Bronchial epithelial cell (primary cell): ENCODE results near the gene RAPGEF4. TPM values are rescaled to one million over a fixed set of nuclear protein-coding genes. Genes with fewer than 3 reads are reported as not detected.

Experiments
- DNase-seq: peaks from one replicate; pipeline ENCODE4 v3.0.0-alpha.2; 2010; ENCODE audit warnings: low read depth
- FAIRE-seq: peaks from 2 replicates; lab custom pipeline; 2011; peaks lifted over from hg19 to GRCh38; lab: Jason Lieb, UNC
- H3K27me3 ChIP-seq: 2 replicates; pipeline ENCODE4 v1.5.1; 2011; ENCODE audit warnings: low read length; ENCODE audit not compliant: control insufficient read depth, insufficient read depth
- H3K36me3 ChIP-seq: 2 replicates; pipeline ENCODE4 v1.5.1; 2011; ENCODE audit warnings: low read length; ENCODE audit not compliant: control insufficient read depth, insufficient read depth
- H3K4me3 ChIP-seq: 2 replicates; pipeline ENCODE4 v1.5.1; 2011; ENCODE audit warnings: mild to moderate bottlenecking, low read depth, low read length, control low read depth
- total RNA-seq: library from RNA; depleted of rRNA; stranded (reverse); fragments of >200 nt; gene quantifications from 2 replicates; pipeline ENCODE4 v1.2.1, GENCODE V29; 2014
- TF ChIP-seq, protein P1 (sequence below): IDR thresholded peaks from 2 replicates; pipeline ENCODE4 v1.5.1; 2011; ENCODE audit warnings: mild to moderate bottlenecking, moderate library complexity, low read length, control low read depth, inconsistent platforms; ENCODE audit not compliant: insufficient read depth, severe bottlenecking

The RAPGEF4 gene
- total RNA-seq, 1 donor from 2014 or later = 0.26 TPM

DNA sequence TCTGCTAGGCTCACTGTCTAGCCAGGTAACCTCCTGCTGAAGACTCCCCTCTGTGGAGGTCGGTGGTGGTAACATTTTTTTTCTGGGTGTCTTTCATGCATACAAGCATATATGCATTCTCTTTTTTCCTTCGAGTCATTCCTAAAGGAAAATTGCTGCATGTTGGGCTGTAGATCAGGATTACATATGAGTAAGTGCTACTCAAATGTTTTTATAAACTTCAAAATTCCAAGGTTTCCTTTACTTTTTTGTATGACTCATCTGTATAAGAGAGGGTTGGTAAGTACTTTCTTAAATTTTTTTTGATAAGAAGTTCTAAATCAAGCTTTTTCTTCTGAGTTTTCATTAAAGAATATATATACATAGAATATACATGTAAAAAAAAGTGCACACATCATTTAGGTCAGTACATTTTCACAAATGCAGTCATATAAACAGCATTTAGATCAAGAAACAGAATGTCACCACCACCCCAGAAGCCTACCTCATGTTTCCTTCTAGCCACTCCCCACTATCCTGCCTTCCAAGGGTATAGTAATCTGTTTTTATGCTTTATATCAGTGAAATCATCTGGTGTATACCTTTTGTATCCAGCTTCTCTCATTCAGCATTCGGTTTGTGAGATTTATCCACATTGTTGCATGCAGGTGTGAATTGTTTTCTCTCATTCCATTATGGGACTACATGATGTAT is 212.0 kb downstream of the RAPGEF4 start:
- DNase-seq (no peak), FAIRE-seq (no peak)
- Histone ChIP-seq H3K4me3 (no peak overlapping the region), H3K27me3 (no peaks in the 10 kb centered on the region), H3K36me3 (no peaks in the 10 kb centered on the region)
- TF ChIP-seq, protein P1, sequence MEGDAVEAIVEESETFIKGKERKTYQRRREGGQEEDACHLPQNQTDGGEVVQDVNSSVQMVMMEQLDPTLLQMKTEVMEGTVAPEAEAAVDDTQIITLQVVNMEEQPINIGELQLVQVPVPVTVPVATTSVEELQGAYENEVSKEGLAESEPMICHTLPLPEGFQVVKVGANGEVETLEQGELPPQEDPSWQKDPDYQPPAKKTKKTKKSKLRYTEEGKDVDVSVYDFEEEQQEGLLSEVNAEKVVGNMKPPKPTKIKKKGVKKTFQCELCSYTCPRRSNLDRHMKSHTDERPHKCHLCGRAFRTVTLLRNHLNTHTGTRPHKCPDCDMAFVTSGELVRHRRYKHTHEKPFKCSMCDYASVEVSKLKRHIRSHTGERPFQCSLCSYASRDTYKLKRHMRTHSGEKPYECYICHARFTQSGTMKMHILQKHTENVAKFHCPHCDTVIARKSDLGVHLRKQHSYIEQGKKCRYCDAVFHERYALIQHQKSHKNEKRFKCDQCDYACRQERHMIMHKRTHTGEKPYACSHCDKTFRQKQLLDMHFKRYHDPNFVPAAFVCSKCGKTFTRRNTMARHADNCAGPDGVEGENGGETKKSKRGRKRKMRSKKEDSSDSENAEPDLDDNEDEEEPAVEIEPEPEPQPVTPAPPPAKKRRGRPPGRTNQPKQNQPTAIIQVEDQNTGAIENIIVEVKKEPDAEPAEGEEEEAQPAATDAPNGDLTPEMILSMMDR = no peak

DNA sequence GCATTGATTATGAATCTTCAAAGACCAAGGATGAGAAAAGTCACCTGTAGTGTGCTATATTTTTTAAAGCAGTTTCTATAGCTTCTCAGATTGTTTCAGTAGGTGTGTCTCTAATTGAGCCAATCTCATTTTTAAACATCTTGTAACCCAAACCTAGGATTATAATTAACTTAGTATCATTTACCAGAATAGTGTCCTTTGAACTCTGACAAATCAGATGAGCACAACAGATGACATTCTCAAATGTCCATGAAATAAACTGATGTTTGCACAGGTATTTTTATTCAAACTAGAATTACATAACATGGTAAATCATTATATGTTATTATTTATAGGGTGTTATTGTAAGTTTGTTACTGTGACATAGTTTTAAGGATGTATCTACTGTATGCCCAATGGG is 213.9 kb downstream of the RAPGEF4 start:
- TF ChIP-seq, protein P1 = no peak
- FAIRE-seq (no peak), DNase-seq (no peak)
- Histone ChIP-seq H3K4me3 (no peak overlapping the region), H3K27me3 (no peaks in the 10 kb centered on the region), H3K36me3 (no peaks in the 10 kb centered on the region)

DNA sequence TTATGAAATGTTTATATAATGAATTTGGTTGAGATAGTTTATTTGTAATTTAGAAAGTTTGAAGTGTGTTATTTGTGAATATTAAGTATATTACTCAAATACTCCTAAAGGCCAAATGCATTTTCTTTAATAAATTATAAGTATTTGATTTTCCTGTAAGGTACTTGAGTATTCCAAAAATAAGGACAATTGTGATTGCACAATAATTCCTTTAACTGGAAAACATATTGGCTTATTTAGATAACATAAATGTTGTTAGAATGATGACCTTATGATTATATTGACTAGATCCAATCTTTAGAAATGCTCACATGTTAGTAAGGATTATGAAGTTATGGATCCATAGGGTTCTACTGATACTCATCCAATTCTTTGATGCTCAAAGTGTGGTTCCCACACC is 214.9 kb downstream of the RAPGEF4 start:
- FAIRE-seq (no peak), DNase-seq (no peak)
- H3K36me3 ChIP-seq = no peaks in the 10 kb centered on the region
- peaks cover 1% of the 10 kb centered on the region for H3K27me3 ChIP-seq
- no peak overlapping the region for H3K4me3 ChIP-seq
- TF ChIP-seq, protein P1 = no peak

DNA sequence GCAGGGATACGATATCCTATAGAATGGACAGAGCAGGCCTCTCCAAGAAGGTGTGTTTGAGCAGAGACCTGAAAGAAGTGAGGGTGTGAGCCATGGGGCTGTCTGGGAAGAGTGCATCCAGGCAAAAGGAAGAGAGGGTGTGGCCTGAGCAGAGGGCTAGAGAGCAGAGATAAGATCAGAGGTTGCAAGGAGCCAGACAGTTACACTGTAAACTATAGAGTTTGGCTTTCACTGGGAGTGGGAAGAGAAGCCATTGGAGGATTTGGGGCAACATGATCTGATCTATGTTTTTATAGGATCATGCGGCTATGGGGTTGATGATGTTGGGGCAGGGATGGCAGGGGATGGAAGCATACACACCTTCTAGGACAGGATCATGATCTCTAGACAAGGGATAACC is 215.9 kb downstream of the RAPGEF4 start:
- Histone ChIP-seq H3K27me3 (peaks cover 1% of the 10 kb centered on the region), H3K4me3 (no peak overlapping the region), H3K36me3 (no peaks in the 10 kb centered on the region)
- TF ChIP-seq, protein P1 = no peak
- FAIRE-seq = no peak
- no peak for DNase-seq

DNA sequence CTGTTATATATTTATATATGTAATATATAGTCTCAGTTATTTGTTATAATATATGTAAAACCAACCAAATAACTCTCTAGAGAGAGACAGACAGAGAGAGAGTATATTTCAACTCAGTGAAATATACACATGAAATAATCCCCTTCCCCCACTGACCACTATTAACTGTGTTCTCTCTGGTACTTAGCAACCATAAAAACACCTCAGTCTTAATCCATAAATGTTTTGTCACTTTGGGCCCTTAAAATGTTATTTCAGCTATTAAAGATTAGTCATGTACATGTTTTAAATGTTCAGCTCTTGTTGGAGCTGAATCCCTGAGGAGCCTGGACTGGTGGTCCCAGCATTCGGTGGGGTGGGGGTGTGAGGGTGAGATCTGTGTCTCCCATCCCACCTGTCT is 217.8 kb downstream of the RAPGEF4 start:
- no peak overlapping the region for H3K4me3 ChIP-seq
- FAIRE-seq (no peak), DNase-seq (no peak)
- no peaks in the 10 kb centered on the region for H3K36me3 ChIP-seq
- H3K27me3 ChIP-seq = peaks cover 1% of the 10 kb centered on the region
- TF ChIP-seq, protein P1 = no peak
